NCI-H526 (cell line): Measurements from ENCODE around the gene SLC39A12.

Experiments used
- DNase-seq, 2 experiments: peaks; one replicate each; lab custom pipeline; 2025; lab: John Stamatoyannopoulos, UW

Gene SLC39A12

DNA sequence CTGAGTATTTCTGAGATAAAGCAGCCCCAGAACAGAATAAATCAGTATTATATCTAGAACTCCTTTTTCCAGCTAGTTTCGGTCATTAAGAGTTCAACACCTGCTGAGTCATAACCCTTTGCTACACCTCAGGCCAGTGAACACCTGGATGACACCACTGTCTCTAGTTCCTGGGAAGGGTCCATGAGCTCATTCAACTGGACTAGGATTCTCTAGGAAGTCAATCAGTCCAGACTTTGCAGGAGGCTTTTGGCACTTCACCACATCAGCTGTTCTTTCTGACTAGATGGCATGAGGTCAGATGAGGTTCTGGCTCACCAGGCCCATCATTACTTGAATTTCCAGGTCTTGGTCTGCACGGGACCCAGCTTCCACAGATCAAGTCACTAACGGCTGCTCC lies 11.7 kb downstream of the SLC39A12 start:
- no peak for DNase-seq

DNA sequence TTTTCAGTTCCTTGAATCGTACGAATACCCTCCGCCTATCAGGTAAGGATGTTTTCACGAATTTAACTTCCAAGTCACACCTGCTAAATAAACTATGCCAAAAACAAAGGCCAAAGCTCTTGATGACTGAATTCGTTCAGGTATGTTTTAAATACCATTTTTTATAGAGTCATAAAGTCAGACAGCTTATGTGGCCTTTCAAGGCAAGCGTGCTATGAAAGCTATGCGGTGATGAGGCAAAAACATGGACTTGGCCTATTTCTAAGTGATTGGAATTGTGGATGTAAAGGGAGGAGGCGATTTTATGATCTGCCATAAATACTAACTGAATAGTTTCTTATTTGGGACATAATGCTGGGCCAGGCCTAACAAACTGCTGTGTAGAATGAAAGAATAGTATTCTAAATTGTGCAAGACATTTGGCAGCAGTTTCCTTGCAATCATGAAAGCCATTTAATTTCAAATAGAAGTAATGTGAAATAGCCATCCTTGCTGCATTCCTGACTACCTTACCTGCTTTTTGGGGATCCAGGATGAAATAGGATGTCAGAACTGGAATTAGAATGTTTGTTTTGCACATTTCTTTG lies 14.0 kb downstream of the SLC39A12 start:
- DNase-seq, result no peak

DNA sequence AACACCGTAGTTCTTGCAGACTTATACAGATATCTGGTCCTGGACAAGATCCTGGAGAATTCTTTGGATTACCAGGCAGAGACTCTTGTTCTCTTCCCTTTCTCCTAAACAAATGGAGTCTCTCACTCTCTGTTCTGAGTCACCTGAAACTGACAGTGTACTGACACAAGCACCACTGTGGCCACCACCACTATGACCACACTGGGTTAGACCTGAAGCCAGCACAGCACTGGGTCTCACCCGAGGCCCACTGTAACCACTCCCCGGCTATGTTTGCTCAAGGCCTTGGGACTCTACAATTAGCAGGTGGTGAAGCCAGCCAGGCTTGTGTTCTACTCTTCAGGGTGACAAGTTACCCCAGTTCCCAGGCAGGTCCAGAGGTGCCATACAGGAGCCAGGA lies 22.8 kb downstream of the SLC39A12 start:
- no peak for DNase-seq

DNA sequence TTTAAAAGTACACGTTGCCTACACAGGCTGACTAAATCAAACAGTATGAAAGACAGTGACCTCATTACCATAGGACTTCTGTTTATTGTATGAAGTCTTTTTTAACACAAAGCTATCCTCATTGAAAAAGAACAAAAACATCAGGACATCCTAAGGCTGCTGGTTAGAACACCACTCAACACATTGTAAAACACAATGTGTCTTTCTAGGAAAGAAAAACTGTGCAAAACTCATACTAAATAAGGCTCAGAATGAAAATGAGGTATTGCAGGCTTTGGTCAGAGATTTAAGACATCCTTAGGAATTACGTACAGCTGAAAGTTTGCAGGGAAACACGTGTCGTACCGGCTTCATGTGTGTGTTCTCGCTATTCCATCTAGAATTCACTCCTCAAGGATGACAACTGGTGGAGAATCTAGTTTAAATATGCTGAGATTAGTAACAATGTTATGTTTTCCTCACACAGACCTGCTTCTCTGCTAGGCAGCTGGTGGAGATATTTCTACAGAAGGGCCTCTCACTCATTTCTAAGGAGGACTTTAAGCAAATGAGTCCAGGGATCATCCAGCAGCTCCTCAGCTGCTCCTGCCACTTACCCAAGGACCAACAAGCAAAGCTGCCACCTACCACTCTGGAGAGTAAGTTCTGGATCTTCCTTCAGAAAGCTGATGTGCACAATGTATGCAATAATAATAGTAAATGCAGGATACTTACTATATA lies 29.3 kb downstream of the SLC39A12 start:
- no peak for DNase-seq

DNA sequence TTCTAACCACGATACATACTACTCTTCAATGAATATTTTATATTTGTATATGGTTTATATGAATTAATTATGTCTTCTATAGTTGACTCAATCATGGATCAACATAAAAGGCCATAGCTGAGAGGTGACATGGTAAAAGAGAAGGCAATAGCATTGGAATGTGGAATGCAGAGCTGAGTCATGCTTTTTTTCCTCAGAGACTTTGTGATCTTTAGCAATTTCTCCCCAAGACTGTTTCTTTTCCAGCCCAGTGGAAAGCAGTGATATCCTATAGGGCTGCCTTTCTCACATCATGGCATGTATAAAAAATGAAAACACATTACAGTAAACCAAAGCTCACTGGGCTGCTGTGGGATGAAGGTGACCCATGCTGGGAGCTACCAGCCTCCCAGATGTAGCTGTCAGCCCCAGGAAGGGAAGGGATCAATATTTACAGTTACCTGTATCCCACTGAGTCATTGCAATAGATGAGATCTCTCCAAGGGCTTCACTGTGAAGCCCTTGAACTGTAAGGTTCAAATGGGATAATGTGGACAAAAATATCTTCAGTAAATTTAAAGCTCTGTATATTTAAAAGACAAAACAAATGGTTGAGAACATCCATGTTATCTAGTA lies 30.2 kb downstream of the SLC39A12 start:
- DNase-seq, result no peak

DNA sequence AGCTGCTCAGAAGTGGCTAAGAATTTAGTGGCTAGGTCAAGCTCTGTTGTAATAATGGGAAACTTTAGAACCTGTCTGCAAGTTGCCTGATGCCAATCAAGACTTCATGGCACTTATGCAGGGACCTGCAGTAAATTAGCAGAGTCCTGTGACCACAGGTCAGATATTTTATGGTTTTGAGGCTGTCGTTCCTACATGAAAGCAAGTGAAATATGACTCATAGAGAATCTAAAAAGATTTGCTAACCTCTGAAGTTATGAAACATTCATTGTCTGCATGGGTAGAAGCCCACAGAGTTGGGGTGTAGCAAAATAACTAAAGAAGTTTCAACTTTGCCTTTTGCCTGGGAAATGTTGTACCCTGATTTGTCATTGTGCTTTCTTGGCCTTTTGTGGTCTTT lies 32.3 kb downstream of the SLC39A12 start:
- DNase-seq, result no peak

DNA sequence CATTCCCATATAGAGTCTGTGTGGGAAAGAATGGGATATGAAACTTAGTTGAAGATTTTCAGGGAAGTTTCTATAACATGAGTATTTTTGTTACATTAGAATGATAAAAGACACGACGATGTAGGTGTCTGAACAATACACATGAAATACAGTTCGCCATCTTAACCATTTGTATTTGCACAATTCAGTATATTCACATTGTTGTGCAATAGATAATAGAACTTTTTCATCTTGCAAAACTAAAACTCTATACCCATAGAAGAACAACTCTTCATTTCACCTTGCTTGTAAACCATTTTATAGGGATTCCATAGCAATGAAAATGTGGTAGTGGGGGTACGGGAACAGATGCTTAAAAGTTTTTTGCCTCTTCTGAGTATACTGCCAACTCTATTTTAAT lies 32.8 kb downstream of the SLC39A12 start:
- DNase-seq, result no peak

DNA sequence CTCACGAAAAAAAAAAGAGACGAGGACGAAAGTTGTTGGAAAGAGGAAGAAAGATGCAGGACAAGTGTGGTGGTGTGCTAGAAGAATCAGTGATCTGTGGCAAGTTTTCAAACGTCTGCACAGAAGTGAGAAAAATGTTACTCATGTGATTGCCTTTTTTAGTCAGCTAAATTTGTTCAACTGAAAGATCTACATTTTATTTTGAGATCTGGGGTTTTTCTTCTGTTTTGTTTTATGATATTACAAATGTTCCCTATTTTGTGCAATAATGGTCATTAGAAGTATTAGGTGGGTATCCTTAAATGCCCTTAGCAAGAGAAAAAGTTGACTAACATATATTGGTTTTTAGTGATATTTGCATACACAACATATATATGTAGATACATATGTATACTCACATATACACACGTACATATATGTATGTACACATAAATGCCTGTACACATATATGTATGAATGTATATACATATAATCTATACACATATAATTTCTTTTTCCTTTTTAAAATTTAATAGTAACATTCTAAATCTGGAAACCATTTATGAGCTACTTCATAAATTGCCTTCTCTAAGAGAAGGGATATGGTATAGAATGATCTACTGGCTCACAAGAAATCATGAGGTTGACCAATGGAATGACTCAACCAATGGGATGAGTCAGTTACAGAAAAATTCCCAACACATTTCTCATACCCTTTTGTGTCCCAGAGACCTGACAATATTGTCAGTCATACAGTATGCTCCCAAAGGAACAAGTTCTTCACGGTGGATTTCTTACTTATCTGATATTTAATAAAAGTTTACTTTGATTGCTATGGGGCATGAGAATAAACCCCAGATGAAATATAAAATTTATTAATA lies 38.4 kb downstream of the SLC39A12 start:
- no peak for DNase-seq

DNA sequence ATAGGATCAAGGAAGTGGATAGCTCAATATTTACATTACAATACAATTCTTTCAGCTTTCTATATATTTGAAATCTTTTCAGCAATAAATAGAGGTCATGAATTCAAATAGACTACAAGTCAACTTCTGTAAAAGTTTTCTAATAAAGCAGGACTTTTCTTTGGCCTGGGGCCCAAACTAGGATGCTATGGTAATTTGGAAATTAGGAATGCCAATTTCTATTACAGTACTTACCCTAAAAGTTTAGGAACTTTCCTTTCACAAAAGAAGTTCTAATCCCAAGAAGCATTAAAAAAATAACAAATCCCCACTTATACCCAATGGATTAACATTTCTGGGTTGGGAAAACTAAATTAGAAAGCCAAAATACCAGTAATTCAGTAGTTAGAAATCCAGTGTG lies 40.5 kb downstream of the SLC39A12 start:
- DNase-seq, result no peak

DNA sequence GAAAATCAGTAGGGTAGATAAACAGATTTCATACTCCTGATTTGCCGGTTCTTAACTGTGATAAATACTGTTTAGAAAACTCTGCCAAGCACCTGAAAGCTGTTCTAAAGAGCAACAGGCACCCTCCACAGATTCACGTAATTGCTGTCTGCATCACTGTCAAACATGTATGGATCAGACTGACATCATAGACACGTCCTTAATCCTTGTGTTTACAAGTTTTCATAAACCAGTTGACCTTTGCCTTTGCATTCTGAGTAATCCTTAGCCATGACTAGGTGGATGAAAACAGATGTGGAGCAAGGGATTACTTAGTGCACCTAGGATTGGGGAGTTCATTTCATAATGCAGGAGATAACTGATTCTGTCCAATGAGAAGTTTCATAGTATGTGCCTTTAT lies 41.6 kb downstream of the SLC39A12 start:
- no peak for DNase-seq

DNA sequence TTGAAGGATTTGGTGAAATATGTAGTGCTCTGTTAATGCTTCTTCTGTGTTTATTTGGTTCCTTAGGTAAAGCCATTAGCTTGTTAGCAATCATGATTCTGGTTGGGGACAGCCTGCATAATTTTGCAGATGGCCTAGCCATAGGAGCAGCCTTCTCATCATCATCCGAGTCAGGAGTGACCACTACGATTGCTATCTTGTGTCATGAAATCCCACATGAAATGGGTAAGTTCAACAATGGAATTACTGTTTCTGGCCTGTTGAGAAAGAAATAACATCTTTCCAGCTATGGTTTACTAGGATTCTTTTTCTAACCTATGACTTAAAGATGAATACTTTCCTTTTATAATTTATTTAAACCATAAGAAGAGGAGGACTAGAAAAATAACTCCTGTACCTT lies 48.9 kb downstream of the SLC39A12 start:
- no peak for DNase-seq

DNA sequence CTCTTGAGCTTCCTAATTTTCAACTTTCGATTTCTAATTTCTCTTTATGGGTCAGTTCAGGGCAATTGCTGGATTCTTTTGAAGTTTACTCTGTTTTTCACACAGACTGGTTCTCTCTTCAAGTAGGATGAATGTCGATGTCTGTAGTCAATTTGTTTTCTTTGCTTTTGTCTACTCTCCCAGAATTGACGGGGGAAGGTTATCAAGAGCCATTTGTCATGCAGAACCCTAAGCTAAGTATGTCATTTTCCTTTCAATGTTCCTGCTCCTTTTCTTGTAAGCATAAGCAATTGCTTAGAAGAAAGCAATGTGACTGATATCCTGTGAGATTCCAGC lies 53.7 kb downstream of the SLC39A12 start:
- DNase-seq, result no peak

DNA sequence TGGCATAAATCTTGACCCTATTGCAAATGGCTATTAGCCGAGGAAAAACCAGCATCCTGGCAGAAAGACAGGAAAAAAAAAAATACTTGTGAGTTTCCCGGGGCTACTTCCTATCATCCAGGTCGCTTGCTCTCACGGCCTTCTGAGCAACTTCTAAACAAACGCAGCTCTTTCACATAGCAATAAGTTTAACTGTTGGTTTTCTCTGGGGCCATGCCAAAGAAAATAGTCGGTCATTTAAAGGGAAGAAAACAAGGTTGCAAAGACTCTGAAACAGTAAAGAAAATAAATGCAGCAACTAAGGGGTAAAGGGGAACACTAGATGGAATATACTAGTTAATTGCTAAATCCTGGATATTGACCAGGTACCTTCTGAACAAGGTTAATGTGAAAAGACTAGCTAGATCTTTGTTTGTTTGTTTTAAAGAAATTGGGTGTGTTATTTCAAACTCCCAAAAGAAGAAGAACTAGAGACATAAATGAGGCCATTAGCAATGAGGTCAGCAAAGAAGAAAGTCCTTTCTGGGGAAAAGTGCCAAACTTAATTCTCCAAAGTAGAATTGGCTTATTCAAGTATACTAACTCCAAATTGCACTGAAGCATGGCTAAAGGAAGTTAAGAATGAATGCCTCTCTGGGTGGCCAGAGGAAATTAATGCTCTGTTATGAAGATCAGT lies 54.2 kb downstream of the SLC39A12 start:
- DNase-seq, result no peak

DNA sequence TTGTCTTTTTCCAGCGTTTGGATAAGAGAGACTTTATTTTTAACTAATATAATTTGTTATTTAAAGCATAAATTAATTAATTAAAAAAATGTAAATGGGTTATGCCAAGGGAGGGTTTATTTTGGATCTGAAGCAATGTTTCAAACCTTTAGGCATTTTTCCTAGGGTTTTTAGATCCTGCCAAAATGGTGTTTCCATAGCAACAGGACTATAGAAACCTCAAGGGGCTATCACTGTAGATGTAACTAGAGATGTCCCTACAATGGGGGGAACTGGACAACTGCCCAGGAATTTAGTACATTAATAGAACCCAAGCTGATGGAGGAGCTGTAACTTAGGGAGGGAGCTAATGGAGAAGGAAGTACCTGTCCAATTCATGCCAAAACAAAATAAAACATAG lies 57.3 kb downstream of the SLC39A12 start:
- DNase-seq, result no peak

DNA sequence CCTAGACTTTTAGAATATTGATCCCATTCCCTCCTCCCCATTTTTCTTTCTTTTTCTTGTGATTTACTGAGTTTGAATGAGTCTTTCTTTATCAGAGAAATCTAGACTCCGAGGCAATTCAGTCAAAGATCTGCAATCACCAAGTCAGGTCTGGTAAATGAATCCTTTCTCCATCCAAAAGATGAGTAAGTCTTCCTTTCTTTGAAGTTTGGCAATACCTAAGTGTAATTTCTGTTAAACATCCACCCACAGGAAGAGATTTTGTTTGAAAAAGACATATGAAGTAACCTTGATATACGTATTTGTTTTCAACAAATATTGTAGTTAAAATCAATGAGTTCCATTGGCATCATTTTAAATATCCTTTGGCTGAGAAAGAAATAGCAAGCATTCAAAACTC lies 58.3 kb downstream of the SLC39A12 start:
- no peak for DNase-seq

DNA sequence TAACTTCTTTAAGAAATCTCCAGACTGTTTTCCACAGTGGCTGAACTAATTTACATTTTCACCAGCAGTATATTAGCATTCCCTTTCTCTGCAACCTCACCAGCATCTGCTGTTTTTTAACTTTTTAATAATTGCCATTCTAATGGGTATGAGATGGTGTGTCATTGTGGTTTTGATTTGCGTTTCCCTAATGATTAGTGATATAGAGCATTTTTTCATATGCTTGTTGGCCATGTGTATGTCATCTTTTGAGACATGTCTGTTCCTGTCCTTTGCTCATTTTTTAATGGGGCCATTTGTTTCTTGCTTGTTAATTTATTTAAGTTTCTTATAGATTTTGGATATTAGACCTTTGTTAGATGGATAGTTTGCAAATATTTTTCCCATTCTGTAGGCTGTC lies 68.8 kb downstream of the SLC39A12 start:
- no peak for DNase-seq

DNA sequence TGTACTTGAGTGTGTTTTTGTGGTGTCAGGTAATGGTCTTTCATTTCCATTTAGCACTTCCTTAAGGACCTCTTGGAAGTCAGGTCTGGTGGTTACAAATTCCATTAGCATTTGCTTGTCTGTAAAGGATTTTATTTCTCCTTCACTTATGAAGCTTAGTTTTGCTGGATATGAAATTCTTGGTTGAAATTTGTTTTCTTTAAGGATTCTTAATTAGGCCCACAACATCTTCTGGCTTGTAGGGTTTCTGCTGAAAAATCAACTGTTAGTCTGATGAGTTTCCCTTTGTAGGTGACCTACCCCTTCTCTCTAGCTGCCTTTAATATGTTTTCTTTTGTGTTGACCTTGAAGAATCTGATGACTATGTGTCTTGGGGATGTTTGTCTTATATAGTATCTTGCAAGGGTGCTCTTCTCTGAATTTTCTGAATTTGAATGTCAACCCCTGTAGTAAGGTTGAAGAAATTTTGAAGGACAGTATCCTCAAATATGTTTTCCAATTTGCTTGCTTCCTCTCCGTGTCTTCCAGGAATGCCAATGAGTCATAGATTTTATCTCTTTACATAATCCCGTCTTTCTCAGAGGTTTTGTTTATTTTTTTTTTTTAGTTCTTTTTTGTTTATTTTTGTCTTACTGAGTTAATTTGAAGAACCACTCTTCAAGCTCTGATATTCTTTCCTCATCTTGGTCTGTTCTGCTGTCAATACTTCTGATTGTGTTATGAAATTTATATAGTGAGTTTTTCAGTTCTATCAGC lies 70.2 kb downstream of the SLC39A12 start:
- no peak for DNase-seq

DNA sequence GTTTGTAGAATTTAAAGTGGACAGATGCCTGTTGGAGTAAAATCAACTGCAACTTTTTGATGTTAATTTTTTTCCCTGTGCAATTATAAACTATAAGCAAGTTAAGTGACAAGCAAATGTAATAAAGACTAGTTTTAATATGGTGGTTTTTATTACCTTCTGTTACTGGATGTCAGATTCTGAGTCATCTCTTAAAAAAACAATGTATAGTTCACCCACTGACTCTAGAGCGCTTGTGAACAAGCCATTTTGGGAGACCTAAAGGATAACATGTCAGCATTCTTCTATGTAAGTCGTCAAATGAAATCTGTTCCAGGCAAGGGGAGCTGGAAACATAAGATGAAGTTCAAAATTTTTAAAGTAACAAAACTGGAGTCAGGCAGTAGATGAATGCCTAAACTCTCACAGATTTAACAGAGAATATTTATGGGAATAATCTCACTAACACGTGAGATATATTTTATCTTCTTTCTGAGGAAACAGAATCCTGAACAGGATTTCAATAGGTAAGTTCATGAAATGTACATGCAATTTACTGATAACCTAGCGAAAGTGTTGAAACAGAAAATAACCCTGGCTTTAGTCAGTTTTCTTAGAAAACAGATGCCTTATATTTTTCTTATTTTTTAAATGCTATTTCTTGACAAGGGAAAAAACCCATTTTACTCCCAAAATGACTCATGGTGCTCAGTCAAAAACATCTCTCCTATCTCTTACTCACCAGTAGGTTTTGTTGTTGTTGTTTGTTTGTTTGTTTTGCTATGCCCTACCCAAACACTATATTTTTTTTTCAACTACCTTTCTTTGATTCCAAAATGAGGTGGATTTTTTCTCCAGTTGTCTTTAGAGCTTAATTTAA lies 91.7 kb downstream of the SLC39A12 start:
- DNase-seq, result no peak

DNA sequence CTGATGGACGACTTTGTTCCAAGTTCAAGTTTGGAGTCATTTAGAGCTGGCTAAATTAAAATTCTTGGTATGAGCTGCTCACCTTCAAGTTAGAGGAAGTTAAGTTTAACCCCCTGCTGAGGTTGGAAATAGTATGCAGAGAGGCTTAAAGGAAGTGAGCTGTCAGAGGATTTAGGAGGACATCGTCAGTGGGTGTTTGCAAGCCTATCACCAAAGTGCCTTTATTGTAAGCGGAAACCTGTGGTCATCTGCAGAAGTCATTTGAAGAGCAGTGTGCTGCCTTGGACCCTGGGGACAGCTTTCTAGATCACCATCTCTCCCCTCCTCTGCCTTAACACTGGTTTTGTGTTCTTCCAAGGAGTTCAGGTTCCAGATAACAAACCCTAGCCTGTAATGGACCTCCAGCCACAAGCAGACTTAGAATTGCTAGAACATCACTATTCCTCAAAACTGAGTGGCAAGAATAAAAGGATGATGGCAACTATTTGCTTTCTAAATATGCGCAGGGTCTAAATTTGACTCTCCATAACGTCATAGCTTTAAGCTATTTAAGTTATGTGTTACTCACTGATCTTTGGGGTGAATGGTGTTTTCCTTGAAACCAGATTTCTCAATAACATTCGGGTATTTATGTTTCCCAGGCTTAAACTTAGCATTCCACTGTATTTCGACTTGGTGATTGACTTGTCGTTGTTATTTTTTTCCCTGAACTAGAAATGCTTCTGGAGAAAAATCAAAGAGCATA lies 93.4 kb downstream of the SLC39A12 start:
- no peak for DNase-seq

DNA sequence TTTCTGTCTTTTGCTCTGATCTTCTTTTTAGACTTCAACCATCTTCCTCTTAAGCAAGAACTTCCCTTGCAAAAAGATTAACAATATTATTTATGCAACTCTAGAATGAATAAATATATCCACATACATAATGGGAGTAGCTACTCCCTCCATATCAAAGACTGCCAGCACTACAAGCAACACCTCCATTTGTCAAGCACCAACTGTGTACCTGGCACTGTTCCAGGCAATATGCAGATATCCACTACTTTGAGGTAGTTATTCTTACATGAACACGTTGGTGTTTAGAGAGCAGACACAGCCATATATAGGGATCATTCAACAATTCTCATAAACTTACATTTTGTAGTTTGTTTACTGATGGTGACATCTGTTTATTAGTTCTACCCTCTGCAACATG lies 104.9 kb downstream of the SLC39A12 start:
- DNase-seq, result no peak
